Activated B cell treated with CpG ODN at 0.5 μM for 24 hours (primary cell): ENCODE data around the gene RAB4A. TPM values are rescaled to one million over a fixed set of nuclear protein-coding genes. Genes with fewer than 3 reads are reported as not detected.

Source experiments
- ATAC-seq: fragments of 200-7000 bp; cut with Tn5 transposase; one replicate; pipeline ENCODE4 v1.10.0; 2021; ENCODE audit warnings: low read depth, mild to moderate bottlenecking, moderate library complexity
- CTCF ChIA-PET: fragments of 350-600 bp; sonication (Branson Sonifier 250); formaldehyde crosslinking; loops from one replicate; lab custom pipeline; 2021; ENCODE audit warnings: antibody characterized with exemption; lab: Charles Lee
- POLR2A ChIA-PET: fragments of 350-600 bp; sonication (Branson Sonifier 250); formaldehyde crosslinking; loops from one replicate; lab custom pipeline; 2021; ENCODE audit warnings: antibody characterized with exemption; lab: Charles Lee
- DNase-seq: peaks from one replicate; pipeline ENCODE4 v3.0.0; 2022
- H3K27ac Mint-ChIP-seq: one replicate; pipeline ENCODE4 v1.8.0; 2020; ENCODE audit warnings: mixed read lengths
- H3K27me3 Mint-ChIP-seq: one replicate; pipeline ENCODE4 v1.8.0; 2021; ENCODE audit warnings: mixed read lengths
- H3K36me3 Mint-ChIP-seq: one replicate; pipeline ENCODE4 v1.8.0; 2021; ENCODE audit warnings: low read depth, mixed read lengths
- H3K4me1 Mint-ChIP-seq: one replicate; pipeline ENCODE4 v1.8.0; 2021; ENCODE audit warnings: mixed read lengths
- H3K4me3 Mint-ChIP-seq: one replicate; pipeline ENCODE4 v1.8.0; 2020; ENCODE audit warnings: mild to moderate bottlenecking, mixed read lengths
- H3K9me3 Mint-ChIP-seq: one replicate; pipeline ENCODE4 v1.8.0; 2020; ENCODE audit warnings: mixed read lengths
- intact Hi-C: fragments of 100-400 bp; cut with micrococcal nuclease; formaldehyde crosslinking; loops from one replicate; pipeline ENCODE4 v1.15.1; 2024
- total RNA-seq: library from RNA; stranded (reverse); gene quantifications from 2 replicates; pipeline ENCODE4 v1.2.3, GENCODE V29; 2022
- TF ChIP-seq, protein P1 (sequence below): fragments of 200-600 bp; IDR thresholded peaks from one replicate; pipeline ENCODE4 v1.8.0; 2022; ENCODE audit warnings: antibody characterized with exemption, mild to moderate bottlenecking

Gene RAB4A
- total RNA-seq, 1 donor from 2014 or later, result 42.3 TPM

DNA sequence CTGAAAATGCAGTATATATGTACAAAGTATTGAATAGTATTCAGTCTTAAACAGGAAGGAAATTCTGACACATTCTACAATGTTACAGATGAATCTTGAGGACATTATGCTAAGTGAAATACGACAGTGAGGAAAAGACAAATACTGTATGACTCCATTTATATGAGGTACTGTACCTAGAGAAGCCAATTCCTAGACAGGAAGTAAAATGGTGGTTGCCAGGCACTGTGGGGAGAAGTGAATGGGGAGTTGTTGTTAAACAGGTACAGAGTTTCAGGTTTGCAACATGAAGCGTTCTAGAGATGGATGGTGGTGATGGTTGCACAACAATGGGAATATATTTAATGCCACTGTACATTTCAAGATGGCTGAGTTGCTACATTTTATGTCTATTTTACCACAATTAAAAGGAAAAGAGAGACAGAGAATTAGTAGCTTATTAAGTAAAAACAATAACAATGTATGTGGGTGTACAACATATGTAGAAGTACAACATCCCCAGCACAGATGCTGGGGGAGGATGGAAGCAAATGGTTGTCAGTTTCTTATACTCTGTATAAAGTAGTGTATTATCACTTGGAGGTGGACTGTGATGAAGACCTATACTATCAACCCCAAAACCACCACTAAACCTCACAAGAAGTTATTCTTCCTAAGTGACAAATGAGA lies 3.9 kb upstream of the RAB4A start:
- POLR2A ChIA-PET, result no interaction called here
- CTCF ChIA-PET, result no interaction called here
- H3K27ac Mint-ChIP-seq, result peak overlapping the region; percentile 1
- H3K36me3 Mint-ChIP-seq, result peaks cover 5% of the 10 kb centered on the region
- no peak overlapping the region for H3K4me3 Mint-ChIP-seq
- H3K4me1 Mint-ChIP-seq, result peaks cover 9% of the 10 kb centered on the region
- peaks cover 2% of the 10 kb centered on the region for H3K9me3 Mint-ChIP-seq
- no peak for DNase-seq
- ATAC-seq, result no peak
- H3K27me3 Mint-ChIP-seq, result no peaks in the 10 kb centered on the region
- TF ChIP-seq, protein P1, sequence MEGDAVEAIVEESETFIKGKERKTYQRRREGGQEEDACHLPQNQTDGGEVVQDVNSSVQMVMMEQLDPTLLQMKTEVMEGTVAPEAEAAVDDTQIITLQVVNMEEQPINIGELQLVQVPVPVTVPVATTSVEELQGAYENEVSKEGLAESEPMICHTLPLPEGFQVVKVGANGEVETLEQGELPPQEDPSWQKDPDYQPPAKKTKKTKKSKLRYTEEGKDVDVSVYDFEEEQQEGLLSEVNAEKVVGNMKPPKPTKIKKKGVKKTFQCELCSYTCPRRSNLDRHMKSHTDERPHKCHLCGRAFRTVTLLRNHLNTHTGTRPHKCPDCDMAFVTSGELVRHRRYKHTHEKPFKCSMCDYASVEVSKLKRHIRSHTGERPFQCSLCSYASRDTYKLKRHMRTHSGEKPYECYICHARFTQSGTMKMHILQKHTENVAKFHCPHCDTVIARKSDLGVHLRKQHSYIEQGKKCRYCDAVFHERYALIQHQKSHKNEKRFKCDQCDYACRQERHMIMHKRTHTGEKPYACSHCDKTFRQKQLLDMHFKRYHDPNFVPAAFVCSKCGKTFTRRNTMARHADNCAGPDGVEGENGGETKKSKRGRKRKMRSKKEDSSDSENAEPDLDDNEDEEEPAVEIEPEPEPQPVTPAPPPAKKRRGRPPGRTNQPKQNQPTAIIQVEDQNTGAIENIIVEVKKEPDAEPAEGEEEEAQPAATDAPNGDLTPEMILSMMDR, result no peak
- intact Hi-C loops, result no loop called here

DNA sequence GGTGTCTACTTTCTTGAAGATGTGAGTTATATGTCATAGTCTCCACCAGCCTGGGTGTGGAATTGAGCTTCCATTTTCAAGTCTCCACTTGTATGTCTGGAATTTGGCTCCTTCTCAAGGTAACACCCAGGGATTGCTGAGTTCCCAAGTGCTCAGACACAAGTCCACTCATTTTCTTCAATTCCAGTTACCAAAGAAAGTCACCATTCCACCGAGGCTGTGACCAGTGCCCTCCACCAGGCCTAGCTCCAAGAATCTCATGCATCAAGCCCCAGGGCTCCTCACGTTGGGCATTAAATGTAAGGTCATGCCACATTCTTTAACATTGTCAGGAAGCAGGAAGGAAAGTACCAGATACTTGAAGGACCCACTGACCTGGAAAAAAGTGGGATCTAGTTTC lies 2.4 kb upstream of the RAB4A start:
- ATAC-seq (no peak), DNase-seq (no peak)
- Mint-ChIP-seq H3K36me3 (peaks cover 8% of the 10 kb centered on the region), H3K27ac (no peak overlapping the region), H3K9me3 (peaks cover 2% of the 10 kb centered on the region), H3K27me3 (no peaks in the 10 kb centered on the region), H3K4me3 (no peak overlapping the region), H3K4me1 (peaks cover 22% of the 10 kb centered on the region)
- ChIA-PET CTCF (interaction anchor here (2.9 kb wide), 1 partner anchor 213 kb away, joined by 9 read pairs; no protein-coding TSS in a partner anchor), POLR2A (interaction anchor here (0.8 kb wide), 1 partner anchor 213 kb away, joined by 9 read pairs; no protein-coding TSS in a partner anchor)
- TF ChIP-seq, protein P1, result no peak
- intact Hi-C loops, result no loop called here

DNA sequence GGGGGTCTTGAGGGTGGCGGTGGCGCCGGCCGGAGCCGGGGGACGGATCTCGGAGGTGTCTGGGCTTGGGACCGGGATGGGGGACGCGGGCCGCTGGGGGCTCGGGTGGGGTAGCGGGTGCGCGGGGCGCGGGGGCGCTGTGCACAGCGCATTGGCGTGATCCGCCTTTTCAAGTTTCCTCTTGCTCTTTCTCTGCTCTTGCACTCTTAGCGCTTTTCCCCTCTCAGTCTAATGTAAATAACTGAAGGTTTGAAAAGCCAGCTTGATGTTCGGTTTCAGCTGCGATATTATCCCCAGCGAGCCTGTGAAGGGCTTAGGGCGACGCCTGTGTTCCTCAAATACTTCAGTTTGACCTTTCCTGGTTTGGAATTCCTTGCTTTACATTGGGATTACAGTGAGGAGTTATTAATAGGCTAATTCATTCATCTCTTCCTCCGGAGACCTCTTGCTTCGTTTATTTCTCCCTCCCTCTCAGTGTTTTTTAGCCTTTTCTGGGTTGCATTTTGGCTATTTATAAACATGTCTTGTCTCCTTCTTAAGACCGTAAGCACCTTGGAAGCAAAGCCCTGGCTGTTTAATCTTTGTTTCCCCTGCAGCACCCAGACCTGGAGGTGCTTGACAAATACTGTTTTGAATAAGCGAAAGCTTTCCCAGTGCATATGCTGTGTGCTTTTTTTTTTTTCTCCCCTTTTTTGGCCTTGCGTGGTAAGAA lies 693 bp downstream of the RAB4A start:
- H3K9me3 Mint-ChIP-seq, result peaks cover 2% of the 10 kb centered on the region
- ATAC-seq (peak; percentile 64), DNase-seq (no peak)
- H3K36me3 Mint-ChIP-seq, result peaks cover 11% of the 10 kb centered on the region
- intact Hi-C loops, result loop anchor here (1.0 to 2.0 kb wide), 7 partner anchors 71 to 1189 kb away; partner anchors contain the start of genes ABCB10, ARF1, NUP133 and TAF5L
- peaks cover 34% of the 10 kb centered on the region for H3K4me1 Mint-ChIP-seq
- H3K4me3 Mint-ChIP-seq, result peak overlapping the region; percentile 91
- POLR2A ChIA-PET, result interaction anchor here (0.6 to 2.7 kb wide), 8 partner anchors 71 to 1707 kb away, joined by 3 to 29 read pairs (median 5); partner anchors contain the start of genes ARV1, CCSAP, NUP133 and TTC13
- CTCF ChIA-PET, result interaction anchor here (0.9 to 2.9 kb wide), 2 partner anchors 210 to 878 kb away, joined by 3 to 9 read pairs; no protein-coding TSS in a partner anchor
- TF ChIP-seq, protein P1, result no peak
- H3K27me3 Mint-ChIP-seq, result no peaks in the 10 kb centered on the region
- peak overlapping the region; percentile 87 for H3K27ac Mint-ChIP-seq

DNA sequence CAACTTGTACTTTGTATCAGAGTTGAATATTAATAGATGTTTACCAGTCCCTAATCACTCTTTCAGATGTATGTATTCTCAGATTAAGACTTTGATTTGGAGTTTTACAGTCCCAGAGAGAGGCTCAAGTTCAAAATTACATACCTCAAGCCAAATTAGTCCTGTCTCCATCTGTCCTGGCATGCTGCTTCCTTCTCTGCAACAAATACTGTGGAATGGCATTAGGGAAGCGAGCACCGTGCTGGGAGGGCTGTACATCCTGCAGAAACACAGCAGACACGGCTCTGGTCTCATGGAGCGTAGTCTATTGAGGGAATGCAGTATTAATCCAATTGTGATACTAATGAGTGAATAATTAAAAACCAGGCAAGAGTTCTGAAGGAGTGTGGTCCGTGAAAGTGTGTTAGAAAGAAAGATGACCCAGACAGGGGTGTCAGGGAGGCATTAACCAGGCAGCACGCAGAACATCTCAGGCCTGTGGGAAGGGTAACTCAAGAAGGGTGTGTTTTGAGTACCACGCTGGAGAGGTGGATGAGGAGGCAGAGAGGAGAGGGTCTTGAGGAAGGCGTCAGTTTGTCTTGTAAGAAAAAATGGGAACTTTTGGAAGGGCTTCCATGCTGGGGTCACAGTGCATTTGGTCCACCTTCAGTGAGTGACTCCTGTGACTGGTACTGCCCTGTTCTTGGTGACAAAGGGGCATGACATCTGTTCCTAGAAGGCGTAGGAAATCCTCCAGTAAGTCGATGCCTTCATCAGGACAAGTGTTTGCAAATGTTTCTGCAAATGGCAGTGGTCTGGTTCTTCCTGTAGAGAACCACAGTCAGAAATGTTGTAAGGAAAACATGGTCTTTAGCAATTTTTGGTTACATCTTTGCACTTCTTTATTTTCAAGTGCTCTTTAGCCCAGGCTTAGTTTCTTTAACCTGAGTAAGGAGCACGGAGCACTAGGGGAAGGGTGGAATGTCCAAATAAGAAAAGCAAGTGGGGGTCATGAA lies 1.6 kb downstream of the RAB4A start:
- ChIA-PET CTCF (interaction anchor here (1.2 kb wide), 1 partner anchor 14 kb away, joined by 5 read pairs; no protein-coding TSS in a partner anchor), POLR2A (interaction anchor here (0.6 to 2.7 kb wide), 6 partner anchors 70 to 1706 kb away, joined by 3 to 29 read pairs (median 10); partner anchors contain the start of genes ARV1, CCSAP, NUP133 and TTC13)
- Mint-ChIP-seq H3K36me3 (peaks cover 11% of the 10 kb centered on the region), H3K4me1 (peaks cover 31% of the 10 kb centered on the region), H3K27me3 (no peaks in the 10 kb centered on the region), H3K9me3 (no peaks in the 10 kb centered on the region), H3K4me3 (peak overlapping the region; percentile 91), H3K27ac (peak overlapping the region; percentile 87)
- TF ChIP-seq, protein P1, result no peak
- DNase-seq (no peak), ATAC-seq (no peak)
- intact Hi-C loops, result no loop called here
